Stimulated activated CD4-positive, alpha-beta T cell treated with anti-CD3 and anti-CD28 coated beads, Interleukin-1b, Interleukin-23, amount 100 ng/mL, for 1 hour (primary cell): ENCODE results near the gene PLPPR2.
"Not testable (repeated sequence)": the region's sequence is repeated elsewhere in the genome, so short reads cannot be mapped to it uniquely, and the experiment has no call there.

Source experiments
- DNase-seq, 2 donors: peaks; one replicate each; pipeline ENCODE4 v3.0.0-alpha.2; 2020; ENCODE audit warnings: low read depth in 2 of 2

PLPPR2 gene

GRCh38 chr19:11355160-11356073 is at the start of gene PLPPR2:
TSS of gene PLPPR2 (plus strand) at chr19:11355432. CDS start at chr19:11357674, 2,242 bp downstream.
- peak; percentile 57 to 77 for DNase-seq

GRCh38 chr19:11306337-11306736 is 48.9 kb upstream of the PLPPR2 start:
- DNase-seq = no peak

- DNase-seq = not testable (repeated sequence)
Measured at GRCh38 chr19:11320278-11320995, 34.8 kb upstream of the PLPPR2 start.

DNA sequence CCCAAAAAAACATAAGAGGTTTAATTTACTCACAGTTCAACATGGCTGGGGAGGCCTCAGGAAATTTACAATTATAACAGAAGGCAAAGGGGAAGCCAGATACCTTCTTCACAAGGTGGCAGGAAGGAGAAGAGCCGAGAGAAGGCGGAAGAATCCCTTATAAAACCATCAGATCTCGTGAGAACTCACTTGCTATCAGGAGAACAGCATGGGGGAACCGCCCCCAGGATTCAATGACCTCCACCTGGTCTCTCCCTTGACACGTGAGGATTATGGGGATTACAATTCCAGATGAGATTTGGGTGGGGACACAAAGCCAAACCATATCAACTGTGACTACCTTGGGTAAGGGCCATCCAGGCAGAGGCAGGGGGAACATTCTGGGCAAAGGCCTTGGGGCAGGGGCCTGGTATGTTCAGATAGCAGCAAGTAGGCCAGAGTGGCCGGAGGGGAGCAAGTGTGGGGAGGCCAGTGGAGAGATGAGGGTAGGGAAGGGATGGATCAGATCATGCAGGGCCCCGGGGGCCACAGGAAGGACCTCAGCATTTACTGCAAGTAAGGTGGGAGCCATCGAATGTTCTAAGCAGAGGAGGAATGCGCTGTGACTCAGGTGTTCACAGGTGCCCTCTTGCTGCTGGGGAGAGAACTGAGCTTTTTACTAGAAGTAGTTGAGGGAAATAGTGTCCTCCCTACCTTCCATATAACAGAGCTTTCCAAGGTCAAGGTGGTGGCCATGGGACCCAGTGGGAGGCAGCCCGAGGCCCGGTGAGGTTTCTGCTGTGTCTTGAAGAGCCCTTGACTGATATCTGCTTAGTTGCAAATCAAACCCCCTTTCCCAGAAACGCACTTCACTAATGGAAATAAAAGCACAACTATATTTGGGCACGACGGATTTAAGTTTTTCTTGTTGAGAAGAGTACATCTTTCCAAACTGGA is 33.8 kb upstream of the PLPPR2 start:
- DNase-seq = no peak

DNA sequence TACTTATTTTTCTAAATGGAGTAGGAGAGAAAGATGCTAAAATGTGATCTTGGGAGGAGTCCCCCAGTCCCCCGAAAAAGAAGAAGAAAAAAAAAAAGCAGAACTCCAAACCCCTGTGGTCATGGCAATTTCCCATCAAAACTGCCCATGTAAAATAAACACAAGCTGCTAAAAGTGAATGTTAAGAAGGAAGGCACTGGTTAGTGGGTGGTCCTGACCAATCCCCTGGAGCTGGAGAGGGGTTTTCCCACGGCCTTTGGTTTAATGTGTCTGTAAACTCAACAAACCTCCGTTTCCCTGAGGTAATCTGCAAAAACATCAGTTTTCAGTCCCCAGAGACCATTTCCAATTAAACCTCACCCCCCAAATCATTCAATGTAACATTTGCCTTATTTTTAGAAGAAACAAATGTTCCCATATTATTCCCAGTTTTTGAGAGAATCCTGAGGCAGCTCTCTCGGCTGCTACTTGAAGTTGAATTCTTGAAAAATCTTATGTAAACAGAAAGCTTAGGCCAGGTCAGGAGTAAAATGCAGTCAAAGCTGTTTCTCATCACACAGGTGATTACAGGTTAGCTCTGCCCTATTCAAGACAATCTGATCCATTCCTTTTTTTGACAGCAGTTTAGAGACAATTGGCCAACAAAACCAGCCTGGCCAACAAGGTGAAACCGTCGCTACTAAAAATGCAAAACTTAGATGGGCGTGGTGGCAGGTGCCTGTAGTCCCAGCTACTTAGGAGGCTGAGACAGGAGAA is 32.8 kb upstream of the PLPPR2 start:
- no peak for DNase-seq

DNA sequence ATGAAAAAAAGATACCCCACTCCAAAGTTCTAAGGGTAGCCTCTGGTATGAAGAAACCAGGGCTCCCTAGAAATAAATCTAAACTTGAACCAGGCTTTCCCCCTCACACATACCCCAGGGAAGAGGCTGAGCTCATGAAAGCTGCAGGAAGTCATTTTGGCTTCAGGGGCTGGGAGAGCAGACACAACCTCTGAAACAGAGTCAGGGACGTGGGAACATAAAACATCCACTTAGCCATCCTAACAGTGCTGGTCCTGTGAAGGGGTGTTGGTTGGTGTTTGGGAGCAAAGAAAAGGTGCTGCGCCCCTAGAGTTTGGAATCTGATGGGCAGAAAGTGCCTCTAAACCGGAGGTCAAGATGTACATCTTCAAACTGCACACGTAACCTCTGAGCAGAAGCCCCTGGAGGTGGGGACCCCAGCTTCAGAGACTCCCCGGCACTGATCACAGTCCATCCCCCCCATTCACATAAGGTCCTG is 31.6 kb upstream of the PLPPR2 start:
- DNase-seq = no peak

- DNase-seq = no peak
Measured at GRCh38 chr19:11324079-11324661, 31.1 kb upstream of the PLPPR2 start.

GRCh38 chr19:11324748-11325389 is 30.4 kb upstream of the PLPPR2 start:
- no peak for DNase-seq

- DNase-seq = no peak
Measured at GRCh38 chr19:11325544-11325943, 29.7 kb upstream of the PLPPR2 start.

- DNase-seq = no peak
Measured at GRCh38 chr19:11330127-11330526, 25.1 kb upstream of the PLPPR2 start.

GRCh38 chr19:11331502-11331901 is 23.7 kb upstream of the PLPPR2 start:
- no peak for DNase-seq

GRCh38 chr19:11332822-11333221 is 22.4 kb upstream of the PLPPR2 start:
- no peak for DNase-seq

DNA sequence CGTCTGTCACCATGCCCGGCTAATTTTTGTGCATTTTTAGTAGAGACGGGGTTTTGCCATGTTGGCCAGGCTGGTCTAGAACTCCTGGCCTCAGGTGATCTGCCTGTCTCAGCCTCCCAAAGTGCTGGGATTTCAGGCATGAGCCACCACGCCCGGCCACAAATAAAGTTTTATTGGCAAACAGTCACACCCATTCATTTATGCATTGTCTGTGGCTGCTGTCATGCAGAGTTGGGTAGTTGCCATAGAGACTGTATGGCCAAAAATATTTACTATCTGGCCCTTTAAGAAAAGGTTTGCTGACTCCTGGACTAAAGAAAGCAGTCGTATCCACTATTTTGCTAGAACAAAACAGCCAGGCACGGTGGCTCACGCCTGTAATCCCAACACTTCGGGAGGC is 21.4 kb upstream of the PLPPR2 start:
- DNase-seq = not testable (repeated sequence)

DNA sequence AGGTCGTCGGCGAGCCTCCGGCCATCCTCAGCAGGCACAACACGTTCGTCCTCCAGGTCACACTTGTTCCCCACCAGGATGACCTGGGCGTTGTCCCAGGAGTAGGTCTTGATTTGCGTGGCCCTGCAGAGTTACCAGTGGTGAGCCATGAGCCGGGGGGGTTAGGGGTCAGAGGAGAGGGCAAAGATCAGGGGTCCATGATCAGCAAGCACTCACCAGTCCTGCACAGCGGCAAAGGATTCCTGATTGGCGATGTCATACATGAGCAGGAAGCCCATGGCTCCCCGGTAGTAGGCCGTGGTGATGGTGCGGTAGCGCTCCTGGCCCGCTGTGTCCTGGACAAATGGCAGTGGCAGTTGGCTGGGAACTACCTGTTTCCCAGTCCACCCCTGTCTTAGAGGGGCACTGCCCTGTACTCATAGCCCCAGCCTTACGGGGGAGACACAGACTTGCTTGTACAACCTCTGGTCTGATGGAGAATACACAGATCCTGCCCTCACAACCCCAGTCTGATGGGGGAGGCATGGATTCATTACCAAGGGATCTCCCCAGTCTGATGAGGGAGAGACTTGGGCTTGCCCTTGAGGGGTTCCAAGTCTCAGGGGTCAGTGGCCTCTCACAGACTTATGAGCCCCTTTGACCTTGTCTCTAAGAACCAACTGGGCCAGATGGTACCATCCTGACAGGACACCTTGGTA is 19.6 kb upstream of the PLPPR2 start:
- no peak for DNase-seq

- DNase-seq = no peak
Measured at GRCh38 chr19:11337080-11337479, 18.2 kb upstream of the PLPPR2 start.

DNA sequence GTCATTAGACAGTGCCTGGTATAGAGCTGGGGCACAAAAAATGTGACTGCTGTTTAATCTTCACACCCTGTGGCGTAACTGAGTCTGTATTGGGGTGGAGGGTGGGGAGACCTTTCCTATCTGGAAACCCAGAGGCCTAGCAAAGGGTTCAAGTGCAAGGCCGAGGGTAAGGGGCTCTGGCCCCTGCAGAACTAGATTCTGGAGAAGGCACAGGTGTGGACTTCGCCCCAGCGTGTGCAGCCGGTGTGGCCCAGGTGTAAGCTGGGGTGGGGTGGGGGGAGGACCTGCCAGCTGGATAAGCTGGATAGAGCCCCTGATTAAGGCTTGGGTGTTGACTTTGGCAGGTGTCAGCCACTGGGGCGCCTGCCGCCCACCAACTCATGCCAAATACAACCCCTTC is 17.1 kb upstream of the PLPPR2 start:
- DNase-seq = no peak

- DNase-seq = no peak
Measured at GRCh38 chr19:11338569-11339253, 16.5 kb upstream of the PLPPR2 start.

DNA sequence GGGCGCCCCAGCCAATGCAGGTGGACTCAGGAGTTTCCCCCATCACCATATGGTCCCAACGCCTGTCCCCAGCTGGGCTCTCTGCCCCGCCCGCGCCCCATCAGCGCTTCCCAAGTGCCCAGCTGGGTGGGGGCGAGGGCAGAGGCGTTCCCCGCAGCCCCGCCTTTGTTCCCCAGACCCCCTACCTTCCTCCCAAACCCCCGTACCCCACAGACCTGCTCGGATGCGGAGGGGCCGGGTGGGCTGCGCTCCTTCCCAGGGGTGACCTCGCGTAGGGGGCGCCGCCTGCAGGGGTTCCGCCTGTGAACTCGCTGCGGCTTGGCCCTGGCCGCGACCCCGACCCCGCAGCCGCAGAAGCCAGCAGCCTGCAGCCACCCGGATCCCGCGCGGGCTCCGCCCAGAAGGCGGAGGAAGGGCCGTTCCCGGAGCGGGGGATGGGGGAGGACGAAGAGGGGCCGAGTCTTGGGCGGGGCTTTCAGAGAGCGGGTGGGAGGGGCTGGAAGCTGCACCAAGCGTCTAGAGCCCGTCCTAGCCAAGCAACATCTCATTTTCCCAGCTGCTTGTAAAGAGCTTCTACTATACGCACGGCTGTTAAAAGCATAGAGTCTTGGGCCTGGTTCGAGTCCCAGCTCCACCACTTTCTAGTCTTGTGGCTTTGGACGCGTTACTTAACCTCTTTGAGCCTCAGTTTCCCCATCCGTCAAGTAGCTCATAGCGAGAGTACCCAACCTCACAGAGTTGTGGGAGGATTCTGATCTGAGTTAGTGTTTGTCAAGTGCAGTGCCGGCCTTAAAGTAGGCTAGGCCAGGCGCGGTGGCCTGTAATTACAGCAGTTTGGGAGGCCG is 15.8 kb upstream of the PLPPR2 start, which contains the start of gene RAB3D:
TSS of gene RAB3D (minus strand) at position 404 of the 845 bp plus-strand sequence. CDS start 2,258 bp downstream, outside the sequence.
- DNase-seq = peak; percentile 56 to 63
